Keratinocyte (primary cell): ENCODE results near the gene CD72. TPM values are rescaled to one million over a fixed set of nuclear protein-coding genes. Genes with fewer than 3 reads are reported as not detected.

Experiments used
- DNase-seq: peaks from one replicate; pipeline ENCODE4 v3.0.0-alpha.2; 2011; ENCODE audit warnings: low read depth, missing footprints, low spot score
- FAIRE-seq: peaks from 2 replicates; lab custom pipeline; 2011; peaks lifted over from hg19 to GRCh38; lab: Jason Lieb, UNC
- H2AFZ ChIP-seq: 2 replicates; pipeline ENCODE4 v1.6.0; 2012; ENCODE audit warnings: low read length, control low read depth, inconsistent platforms; ENCODE audit not compliant: control insufficient read depth
- H3K27ac ChIP-seq: 2 replicates; pipeline ENCODE4 v1.5.1; 2011; ENCODE audit warnings: low read length; ENCODE audit not compliant: control insufficient read depth, insufficient read depth
- H3K27me3 ChIP-seq: 3 replicates; pipeline ENCODE4 v1.6.0; 2011; ENCODE audit warnings: low read length; ENCODE audit not compliant: control insufficient read depth, insufficient read depth; ENCODE audit errors: extremely low read depth
- H3K36me3 ChIP-seq, 2 experiments: 2 replicates in 1 of 2; 3 replicates in 1 of 2; pipeline ENCODE4 v1.5.1; 2011; ENCODE audit warnings: low read length in 2 of 2, mild to moderate bottlenecking in 1 of 2; ENCODE audit not compliant: control insufficient read depth in 2 of 2, insufficient read depth in 2 of 2; ENCODE audit errors: extremely low read depth in 1 of 2
- H3K4me1 ChIP-seq: 3 replicates; pipeline ENCODE4 v1.5.1; 2011; ENCODE audit warnings: low read length; ENCODE audit not compliant: control insufficient read depth, insufficient read depth; ENCODE audit errors: extremely low read depth
- H3K4me2 ChIP-seq: 3 replicates; pipeline ENCODE4 v1.6.0; 2011; ENCODE audit warnings: low read depth, low read length; ENCODE audit not compliant: control insufficient read depth, insufficient read depth; ENCODE audit errors: extremely low read depth
- H3K4me3 ChIP-seq, 3 experiments: fragments of 200-600 bp in 1 of 3; sonication (generic) in 1 of 3; 2 replicates in 2 of 3; 3 replicates in 1 of 3; pipeline ENCODE4 v1.5.1; 2011 to 2016; ENCODE audit warnings: low read length in 3 of 3, mild to moderate bottlenecking in 3 of 3, control low read depth in 2 of 3, inconsistent platforms in 1 of 3, low read depth in 1 of 3, mixed read lengths in 1 of 3, mixed run types in 1 of 3, moderate library complexity in 1 of 3; ENCODE audit not compliant: control insufficient read depth in 2 of 3, insufficient read depth in 2 of 3; ENCODE audit errors: extremely low read depth in 1 of 3
- H3K79me2 ChIP-seq: 2 replicates; pipeline ENCODE4 v1.6.0; 2012; ENCODE audit warnings: low read length; ENCODE audit not compliant: control insufficient read depth, insufficient read depth
- H3K9ac ChIP-seq: 3 replicates; pipeline ENCODE4 v1.6.0; 2011; ENCODE audit warnings: low read length; ENCODE audit not compliant: control insufficient read depth, insufficient read depth; ENCODE audit errors: extremely low read depth
- H3K9me1 ChIP-seq: 3 replicates; pipeline ENCODE4 v1.6.0; 2011; ENCODE audit warnings: low read length; ENCODE audit not compliant: control insufficient read depth, insufficient read depth; ENCODE audit errors: extremely low read depth
- H3K9me3 ChIP-seq: 2 replicates; pipeline ENCODE4 v1.5.1; 2012; ENCODE audit warnings: low read depth, low read length; ENCODE audit not compliant: control insufficient read depth
- H4K20me1 ChIP-seq: 3 replicates; pipeline ENCODE4 v1.6.0; 2011; ENCODE audit warnings: low read length; ENCODE audit not compliant: control insufficient read depth, insufficient read depth; ENCODE audit errors: extremely low read depth
- EZH2 ChIP-seq: IDR thresholded peaks from one replicate; pipeline ENCODE4 v1.6.1; 2012; ENCODE audit warnings: inconsistent platforms, mild to moderate bottlenecking, low read length, moderate library complexity
- dilution Hi-C: fragments of 300-500 bp; cut with MboI; formaldehyde crosslinking; loops from one replicate; pipeline ENCODE4 v1.7.0; 2020; ENCODE audit warnings: low sequenced_read_pairs; ENCODE audit not compliant: extremely low pct_ligation_motif_present
- polyA plus RNA-seq, 5 experiments: library from polyadenylated mRNA; depleted of rRNA in 3 of 5; stranded (reverse) in 3 of 5; stranded (forward) in 1 of 5; unstranded in 1 of 5; fragments of >200 nt; gene quantifications; 1 replicate in 1 of 5; 2 replicates in 3 of 5; 3 replicates in 1 of 5; pipeline versions ENCODE4 v1.2.1 to v1.2.3, GENCODE V29; 2011 to 2012; ENCODE audit warnings: missing spikeins in 2 of 5, low read depth in 1 of 5, low replicate concordance in 1 of 5
- TF ChIP-seq, protein P1 (sequence below), 3 experiments: IDR thresholded peaks in 1 of 3; conservative IDR thresholded peaks in 1 of 3; optimal IDR thresholded peaks in 1 of 3; 2 replicates in 2 of 3; 3 replicates in 1 of 3; pipeline versions ENCODE3 to v1.5.1; 2011; ENCODE audit warnings: low read length in 3 of 3, mild to moderate bottlenecking in 3 of 3, moderate library complexity in 2 of 3, control low read depth in 1 of 3, inconsistent platforms in 1 of 3; ENCODE audit not compliant: insufficient read depth in 2 of 3; ENCODE audit errors: extremely low read depth in 1 of 3

The CD72 gene
- polyA plus RNA-seq, 1 donor (not counting 4 experiments of a cell fraction or from before 2014, with no cell fraction given): 0.66 TPM

DNA sequence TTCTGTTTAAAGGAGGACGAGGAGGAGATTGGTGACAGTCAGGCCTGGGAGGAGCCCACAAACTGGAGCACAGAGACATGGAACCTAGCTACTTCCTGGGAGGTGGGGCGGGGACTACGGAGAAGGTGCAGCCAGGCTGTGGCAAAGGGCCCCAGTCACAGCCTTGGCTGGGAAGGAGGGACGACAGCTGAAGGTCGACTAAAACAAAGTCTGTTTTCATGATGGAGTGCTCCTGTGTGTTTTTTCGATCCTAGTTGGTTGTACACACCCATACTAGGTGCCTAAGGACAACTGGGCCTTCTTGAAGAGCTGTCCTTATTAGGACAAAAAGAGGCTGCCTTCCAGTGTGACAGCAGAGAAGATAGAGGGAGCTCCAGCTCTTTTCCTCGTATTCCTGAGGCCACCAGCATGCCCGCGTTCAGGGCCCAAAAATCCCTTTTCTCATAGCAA lies 42.8 kb upstream of the CD72 start:
- no peak overlapping the region for H3K4me3 ChIP-seq
- no peaks in the 10 kb centered on the region for H3K9me3 ChIP-seq
- no peak overlapping the region for H3K4me2 ChIP-seq
- no peaks in the 10 kb centered on the region for H3K9me1 ChIP-seq
- no peak overlapping the region for H2AFZ ChIP-seq
- DNase-seq (no peak), FAIRE-seq (no peak)
- H3K27me3 ChIP-seq: peaks cover 3% of the 10 kb centered on the region
- peaks cover 20% of the 10 kb centered on the region for H3K4me1 ChIP-seq
- no peaks in the 10 kb centered on the region for H4K20me1 ChIP-seq
- TF ChIP-seq, protein P1, sequence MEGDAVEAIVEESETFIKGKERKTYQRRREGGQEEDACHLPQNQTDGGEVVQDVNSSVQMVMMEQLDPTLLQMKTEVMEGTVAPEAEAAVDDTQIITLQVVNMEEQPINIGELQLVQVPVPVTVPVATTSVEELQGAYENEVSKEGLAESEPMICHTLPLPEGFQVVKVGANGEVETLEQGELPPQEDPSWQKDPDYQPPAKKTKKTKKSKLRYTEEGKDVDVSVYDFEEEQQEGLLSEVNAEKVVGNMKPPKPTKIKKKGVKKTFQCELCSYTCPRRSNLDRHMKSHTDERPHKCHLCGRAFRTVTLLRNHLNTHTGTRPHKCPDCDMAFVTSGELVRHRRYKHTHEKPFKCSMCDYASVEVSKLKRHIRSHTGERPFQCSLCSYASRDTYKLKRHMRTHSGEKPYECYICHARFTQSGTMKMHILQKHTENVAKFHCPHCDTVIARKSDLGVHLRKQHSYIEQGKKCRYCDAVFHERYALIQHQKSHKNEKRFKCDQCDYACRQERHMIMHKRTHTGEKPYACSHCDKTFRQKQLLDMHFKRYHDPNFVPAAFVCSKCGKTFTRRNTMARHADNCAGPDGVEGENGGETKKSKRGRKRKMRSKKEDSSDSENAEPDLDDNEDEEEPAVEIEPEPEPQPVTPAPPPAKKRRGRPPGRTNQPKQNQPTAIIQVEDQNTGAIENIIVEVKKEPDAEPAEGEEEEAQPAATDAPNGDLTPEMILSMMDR (optimal IDR thresholded peaks at IDR 0.05 in 1 of 3, IDR thresholded peaks at IDR 0.05 in 1 of 3, conservative IDR thresholded peaks at IDR 0.05 in 1 of 3; ENCODE audit: extremely low read depth in 1 of 3, insufficient read depth in 2 of 3, low read length in 3 of 3): peak; percentile 45 to 64 (median 51)
- no peak for TF ChIP-seq EZH2
- peaks cover 2% of the 10 kb centered on the region for H3K79me2 ChIP-seq
- no peak overlapping the region for H3K27ac ChIP-seq
- H3K9ac ChIP-seq: no peak overlapping the region
- peaks cover 1 to 13% of the 10 kb centered on the region in 2 experiments for H3K36me3 ChIP-seq
- dilution Hi-C loops: no loop called here

DNA sequence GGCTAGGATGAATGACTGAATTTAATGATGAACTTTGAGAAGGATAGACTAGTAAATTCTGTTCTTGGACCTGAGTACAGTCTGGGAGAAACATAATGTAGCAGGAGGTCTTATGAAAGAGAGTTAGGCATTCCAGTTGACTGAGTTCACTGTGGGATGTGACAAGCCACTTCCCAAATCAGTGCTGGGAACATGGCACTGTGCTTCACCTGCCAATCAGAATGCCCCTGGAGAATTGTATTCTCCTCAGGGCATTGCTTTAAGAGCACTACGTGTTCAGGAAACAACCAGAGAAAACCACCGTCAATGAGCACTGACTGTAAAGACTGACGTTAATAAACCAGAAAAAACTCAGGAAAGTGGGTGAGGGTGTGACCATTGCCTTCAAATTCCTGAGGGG lies 41.1 kb upstream of the CD72 start:
- Histone ChIP-seq H3K27ac (no peak overlapping the region), H3K9me3 (no peaks in the 10 kb centered on the region), H3K36me3 (peaks cover 1 to 13% of the 10 kb centered on the region in 2 experiments), H2AFZ (no peak overlapping the region), H3K9ac (no peak overlapping the region), H3K27me3 (peaks cover 3% of the 10 kb centered on the region), H4K20me1 (no peaks in the 10 kb centered on the region), H3K4me3 (no peak overlapping the region), H3K79me2 (peaks cover 2% of the 10 kb centered on the region), H3K9me1 (no peaks in the 10 kb centered on the region), H3K4me2 (peak overlapping the region; percentile 80), H3K4me1 (peaks cover 15% of the 10 kb centered on the region)
- dilution Hi-C loops: no loop called here
- FAIRE-seq: no peak
- TF ChIP-seq EZH2: no peak
- TF ChIP-seq, protein P1 (optimal IDR thresholded peaks at IDR 0.05 in 1 of 3, IDR thresholded peaks at IDR 0.05 in 1 of 3, conservative IDR thresholded peaks at IDR 0.05 in 1 of 3; ENCODE audit: extremely low read depth in 1 of 3, insufficient read depth in 2 of 3, low read length in 3 of 3): no peak
- DNase-seq: no peak
